GM21717 (cell line): Measurements from ENCODE around the gene TK2.
"Not testable (repeated sequence)": the region's sequence is repeated elsewhere in the genome, so short reads cannot be mapped to it uniquely, and the experiment has no call there.

Experiments used
- ATAC-seq: cut with Tn5 transposase; IDR thresholded peaks from one replicate; pipeline ENCODE4 v1.9.1; 2021; ENCODE audit warnings: mild to moderate bottlenecking, moderate library complexity; ENCODE audit not compliant: unreplicated experiment

TK2 gene

DNA sequence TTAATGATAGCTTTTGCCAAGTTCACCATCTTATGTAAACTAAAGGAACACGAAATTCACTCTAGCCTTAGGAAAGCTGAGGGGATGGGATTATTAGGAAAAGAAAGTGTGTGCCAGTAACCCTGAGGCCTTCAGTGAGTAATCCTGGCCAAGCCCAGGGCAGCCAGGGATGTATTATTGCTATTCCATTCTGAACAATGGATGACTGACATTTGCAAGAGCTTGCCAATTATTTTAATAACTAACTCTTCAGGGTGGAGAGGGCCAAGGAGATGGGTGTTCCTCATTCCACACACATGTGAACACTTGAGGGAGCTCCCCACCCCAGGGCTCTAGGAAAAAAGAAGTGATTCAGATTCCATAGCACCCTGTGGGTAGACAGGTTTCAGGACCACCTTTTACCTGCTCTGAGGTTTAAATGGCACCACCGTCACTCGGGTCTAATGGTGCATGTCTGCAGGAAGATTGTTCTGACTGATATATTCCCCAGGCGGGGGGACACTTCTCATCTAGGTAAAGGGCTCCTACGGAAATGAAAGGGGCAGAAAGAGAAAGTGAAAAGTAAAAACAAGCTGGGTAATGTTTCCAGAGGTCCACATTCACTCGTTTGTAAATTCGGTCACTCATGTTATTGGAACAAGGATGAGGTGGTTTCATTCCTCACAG is 41.5 kb downstream of the TK2 start:
- ATAC-seq, result peak; percentile 53

DNA sequence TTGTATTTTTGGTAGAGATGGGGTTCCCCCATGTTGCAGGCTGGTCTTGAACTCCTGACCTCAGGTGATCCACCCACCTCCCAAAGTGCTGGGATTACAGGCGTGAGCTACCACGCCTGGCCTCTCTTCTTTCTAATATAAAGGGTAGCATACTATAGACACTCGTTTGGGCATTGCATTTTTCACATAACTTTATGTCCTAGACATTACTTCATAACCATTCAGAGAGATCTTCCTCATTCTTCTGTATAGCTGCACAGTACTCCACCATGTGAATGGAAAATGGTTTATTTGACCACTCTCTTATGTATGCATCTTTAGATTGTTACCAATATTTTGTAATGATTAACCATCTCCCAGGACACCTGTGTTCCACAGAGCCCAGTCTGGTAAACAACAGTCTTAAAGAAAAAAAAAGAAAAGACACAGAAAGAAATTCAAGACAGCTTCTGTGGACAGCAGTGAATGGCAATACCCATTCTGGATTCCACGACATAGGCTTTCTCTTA is 42.1 kb downstream of the TK2 start:
- no peak for ATAC-seq

DNA sequence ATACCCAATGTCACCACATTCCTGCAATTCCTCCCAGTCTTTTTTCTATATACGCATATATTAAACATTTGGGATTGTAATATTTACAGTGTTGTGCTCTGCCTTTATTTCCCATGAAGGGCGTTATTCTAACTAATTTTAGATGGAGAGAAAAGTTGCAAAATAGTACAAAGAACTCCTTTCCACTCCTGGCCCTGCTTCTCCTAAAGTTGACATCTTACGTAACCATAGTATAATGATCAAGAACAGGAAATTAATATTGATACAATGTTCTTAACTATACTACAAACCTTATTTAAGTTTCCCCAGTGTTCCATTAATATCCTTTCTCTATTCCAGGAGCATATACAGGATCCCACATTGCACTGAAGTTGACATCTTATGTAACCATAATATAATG is 46.3 kb downstream of the TK2 start:
- ATAC-seq, result no peak

DNA sequence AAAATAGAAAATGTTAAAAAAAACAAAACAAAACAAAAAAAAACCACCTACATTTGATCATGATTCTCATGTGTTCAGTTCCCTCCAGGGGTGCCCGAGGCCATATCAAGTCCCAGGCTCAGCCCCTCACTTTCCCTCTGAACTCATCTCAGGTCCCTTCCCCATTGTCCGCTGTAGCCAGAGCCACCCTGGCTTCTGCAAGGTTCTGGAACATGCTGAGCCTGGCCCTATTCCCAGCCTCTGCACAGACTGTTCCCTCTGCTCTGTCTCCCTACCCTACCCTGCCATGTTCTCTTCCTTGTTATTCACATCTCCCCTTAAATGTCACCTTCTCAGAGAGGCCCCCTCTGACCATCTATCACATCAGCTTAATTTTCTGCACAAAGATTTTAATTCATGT is 46.9 kb downstream of the TK2 start:
- ATAC-seq, result no peak

DNA sequence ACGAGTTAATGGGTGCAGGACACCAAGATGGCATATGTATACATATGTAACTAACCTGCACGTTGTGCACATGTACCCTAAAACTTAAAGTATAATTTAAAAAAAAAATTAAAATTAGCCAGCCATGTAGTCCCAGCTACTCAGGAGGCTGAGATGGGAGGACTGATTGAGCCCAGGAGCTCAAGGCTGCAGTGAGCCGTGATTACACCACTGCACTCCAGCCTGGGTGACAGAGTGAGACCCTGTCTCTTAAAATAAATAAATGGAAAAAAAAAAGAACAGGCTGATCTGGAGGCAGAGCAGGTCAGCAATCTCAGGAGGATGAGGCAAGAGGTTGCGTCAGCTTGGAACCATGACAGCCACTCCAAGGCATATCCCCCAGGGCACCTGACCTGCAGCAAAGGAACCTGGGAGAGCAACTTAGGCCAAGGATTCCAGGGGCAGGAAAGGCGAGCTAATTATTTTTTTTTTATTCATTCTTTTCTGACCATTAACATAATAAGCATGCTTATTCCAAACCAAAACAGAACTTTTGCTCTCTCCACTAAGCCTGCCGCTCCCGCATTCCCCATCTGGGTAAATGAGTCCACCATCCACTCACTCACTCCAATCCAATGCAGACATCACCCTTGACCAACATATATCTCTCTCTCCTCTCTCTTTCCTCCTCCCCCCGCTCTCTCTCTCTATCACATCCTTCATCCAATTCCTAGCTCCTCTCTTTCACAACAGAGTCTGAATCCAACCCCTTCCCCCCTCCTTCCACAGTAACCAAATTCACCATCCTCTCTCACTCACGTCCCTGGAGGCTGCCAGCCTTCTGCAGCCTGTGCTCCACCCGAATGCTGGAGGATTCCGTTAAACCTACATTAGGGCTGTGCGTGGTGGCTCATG is 47.7 kb downstream of the TK2 start:
- ATAC-seq, result no peak

DNA sequence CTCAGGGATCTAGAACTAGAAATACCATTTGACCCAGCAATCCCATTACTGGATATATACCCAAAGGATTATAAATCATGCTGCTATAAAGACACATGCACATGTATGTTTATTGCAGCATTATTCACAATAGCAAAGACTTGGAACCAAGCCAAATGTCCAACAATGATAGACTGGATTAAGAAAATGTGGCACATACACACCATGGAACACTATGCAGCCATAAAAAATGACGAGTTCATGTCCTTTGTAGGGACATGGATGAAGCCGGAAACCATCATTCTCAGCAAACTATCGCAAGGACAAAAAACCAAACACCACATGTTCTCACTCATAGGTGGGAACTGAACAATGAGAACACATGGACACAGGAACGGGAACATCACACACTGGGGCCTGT is 48.4 kb downstream of the TK2 start:
- not testable (repeated sequence) for ATAC-seq

DNA sequence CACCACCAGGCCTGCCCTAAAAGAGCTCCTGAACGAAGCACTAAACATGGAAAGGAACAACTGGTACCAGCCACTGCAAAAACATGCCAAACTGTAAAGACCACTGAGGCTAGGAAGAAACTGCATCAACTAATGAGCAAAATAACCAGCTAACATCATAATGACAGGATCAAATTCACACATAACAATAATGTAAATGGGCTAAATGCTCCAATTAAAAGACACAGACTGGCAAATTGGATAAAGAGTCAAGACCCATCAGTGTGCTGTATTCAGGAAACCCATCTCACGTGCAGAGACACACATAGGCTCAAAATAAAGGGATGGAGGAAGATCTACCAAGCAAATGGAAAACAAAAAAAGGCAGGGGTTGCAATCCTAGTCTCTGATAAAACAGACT is 52.0 kb downstream of the TK2 start:
- ATAC-seq, result not testable (repeated sequence)

DNA sequence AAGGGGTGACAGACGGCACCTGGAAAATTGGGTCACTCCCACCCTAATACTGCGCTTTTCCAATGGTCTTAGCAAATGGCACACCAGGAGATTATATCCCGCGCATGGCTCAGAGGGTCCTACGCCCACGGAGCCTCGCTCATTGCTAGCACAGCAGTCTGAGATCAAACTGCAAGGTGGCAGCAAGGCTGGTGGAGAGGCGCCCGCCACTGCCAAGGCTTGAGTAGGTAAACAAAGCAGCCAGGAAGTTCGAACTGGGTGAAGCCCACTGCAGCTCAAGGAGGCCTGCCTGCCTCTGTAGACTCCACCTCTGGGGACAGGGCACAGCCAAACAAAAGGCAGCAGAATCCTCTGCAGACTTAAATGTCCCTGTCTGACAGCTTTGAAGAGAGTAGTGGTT is 53.7 kb downstream of the TK2 start:
- ATAC-seq, result not testable (repeated sequence)

DNA sequence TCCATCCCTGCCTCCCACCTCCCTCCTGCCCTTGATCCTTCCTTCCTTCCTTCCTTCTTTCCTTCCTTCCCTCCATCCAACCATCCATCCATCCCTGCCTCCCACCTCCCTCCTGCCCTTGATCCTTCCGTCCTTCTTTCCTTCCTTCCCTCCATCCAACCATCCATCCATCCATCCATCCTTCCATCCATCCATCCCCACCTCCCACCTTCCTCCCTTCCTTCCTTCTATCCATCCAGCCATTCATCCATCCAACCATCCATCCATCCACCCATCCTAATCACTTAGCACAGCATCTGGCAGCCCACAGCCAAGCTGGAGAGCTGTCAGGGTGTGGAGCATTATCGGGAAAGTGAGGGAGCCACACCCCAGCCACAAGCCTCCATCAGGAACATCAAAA is 54.5 kb downstream of the TK2 start:
- no peak for ATAC-seq

DNA sequence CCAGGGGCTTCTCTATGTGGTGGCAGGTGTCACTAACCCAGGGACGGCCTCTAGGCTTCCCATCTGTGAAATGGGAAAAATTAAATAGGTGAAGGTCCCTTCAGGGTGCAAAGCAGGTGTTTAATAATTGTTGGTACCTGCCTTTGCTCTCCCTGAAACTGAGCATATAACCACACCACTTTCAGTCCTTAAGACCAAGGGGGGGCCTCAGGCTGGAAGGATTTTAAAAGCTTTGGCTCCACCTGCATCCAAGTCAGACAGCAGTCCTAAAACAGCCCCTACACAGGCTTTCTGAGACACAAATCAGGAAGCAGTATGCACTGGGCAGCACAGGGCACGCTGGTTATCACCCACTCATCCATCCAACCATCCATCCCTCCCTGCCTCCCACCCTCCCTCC is 55.0 kb downstream of the TK2 start:
- no peak for ATAC-seq

DNA sequence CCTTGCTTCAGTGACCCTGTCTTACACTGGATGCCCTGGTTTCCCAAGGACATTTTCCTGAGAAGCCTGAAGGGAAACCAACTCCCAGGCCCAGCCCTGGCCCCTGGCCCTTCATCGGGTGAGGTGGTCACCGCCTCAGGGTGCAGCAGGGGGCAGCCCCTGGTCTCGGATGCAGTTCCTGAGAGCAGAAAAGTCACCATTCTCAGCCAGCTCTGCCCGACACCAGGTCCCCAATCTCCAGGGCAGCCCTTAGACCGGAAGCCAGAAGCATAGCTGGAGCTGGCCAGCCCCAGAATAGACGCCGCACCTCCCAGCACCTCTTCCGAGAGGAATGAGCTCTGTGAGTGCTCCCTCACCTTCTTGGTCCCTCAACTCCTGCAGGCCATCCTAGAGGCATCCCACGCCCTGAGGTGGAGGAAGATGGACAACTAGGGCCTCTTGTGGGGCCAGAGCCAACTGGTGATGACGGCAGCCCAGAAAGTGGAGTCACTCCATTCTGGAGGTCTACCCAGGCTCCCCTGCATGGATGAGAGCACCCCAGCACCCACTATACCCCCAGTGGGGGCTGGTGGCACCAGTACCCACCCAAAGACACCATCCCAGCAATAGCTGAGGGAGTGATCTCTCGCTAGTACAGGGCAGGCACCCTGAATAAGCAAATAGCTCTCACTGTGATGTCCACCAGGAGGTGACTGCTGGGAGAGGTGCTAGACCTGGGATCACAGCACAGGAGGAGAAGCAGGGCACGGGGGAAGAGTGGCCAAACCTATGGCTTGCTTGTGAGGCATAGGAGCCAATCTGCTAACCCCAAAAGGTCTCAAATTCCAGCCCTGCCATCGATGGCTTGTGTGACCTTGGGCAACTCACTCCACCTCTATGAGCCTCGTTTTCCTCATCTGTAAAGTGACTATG is 56.2 kb downstream of the TK2 start:
- ATAC-seq, result no peak

DNA sequence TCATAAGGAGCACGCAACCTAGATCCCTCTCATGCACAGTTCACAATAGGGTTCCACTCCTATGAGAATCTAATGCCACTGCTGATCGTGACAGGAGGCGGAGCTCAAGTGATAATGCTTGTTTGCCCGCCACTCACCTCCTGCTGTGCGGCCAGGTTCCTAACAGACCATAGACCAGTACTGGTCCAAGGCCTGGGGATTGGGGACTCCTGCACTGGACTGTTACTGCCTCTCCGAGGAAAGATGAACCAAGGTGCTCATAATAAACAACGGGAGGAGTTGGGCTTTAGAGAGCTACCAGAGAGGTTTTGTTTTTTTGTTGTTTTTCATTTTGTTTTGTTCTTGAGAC is 58.2 kb downstream of the TK2 start:
- ATAC-seq, result no peak

DNA sequence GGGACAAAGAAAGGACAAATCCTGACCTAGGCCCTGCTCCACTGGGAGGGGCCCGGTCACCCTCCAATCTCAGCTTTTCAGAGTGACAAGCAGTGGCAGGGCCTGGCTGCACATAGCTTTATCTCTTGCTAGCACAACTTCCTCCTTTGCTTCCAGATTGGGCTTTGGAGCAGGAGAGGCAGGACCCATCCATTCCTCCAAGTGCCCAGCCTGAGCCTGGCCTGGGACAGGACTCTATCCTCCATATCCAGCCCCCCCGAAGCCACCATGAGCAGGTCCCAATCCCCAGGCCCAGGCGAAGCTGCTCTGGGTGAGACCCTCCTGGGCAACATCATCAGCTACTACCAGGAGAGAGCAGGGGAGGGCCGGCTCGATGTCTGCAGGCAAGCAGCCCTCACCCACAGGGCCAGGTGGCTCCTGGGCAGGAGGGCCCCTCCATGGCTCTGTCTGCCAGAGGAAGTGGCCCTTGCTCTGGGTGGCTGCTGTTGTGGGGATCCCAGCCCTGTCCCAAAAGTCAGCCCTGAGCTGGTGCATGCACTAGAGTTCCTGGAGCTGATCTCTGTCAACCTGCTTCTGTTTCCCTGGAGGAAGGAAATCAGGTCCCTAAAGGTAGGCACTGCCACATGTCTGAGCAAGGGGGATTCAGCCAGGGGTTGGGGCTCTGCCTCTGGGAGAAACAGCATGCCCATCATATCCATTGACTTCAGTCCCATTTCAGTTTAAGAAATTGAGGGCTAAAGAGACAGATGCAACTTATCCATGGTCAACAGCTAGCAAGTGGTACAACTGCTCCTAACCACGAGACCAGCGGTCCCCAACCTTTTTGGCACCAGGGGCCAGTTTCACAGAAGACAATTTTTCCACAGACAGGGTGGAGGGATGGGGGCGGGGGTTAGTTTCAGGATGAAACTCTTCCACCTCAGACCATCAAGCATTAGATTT is 58.9 kb downstream of the TK2 start:
- ATAC-seq, result no peak

DNA sequence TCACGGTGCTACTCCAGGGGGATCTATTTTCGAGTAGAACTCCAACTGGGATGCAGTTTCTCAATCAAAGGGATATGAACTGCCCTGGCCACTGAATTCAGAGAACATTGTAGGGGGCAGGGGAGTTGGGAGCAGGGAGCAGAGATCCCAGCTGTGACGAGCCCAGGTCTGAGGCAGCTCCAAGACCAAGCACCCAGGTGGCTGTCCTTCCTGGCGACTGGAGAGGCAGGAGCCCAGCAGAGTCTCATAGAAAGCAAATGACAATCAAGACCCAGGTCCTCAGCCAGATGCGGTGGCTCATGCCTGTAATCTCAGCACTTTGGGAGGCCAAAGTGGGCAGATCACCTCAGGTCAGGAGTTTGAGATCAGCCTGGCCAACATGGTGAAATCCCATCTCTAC is 60.1 kb downstream of the TK2 start:
- ATAC-seq, result no peak

DNA sequence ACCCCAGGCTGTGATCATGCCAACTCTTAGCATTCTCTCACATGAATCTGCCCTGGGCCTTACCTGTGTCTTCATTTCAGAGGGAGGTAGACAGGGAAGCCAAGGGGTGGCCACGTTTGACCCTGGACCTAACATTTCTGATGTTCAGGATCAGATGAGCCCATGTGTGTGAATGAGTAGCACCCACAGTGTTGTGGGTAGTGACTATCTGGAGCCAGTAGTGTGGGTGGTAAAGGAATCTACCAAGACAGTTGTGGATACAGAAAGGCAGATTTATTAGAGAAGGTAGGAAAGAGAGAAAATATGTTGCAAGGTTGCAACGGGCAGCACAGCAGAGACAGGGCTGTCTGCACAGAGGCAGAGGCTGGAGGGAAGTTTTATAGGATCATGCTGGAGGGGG is 60.5 kb downstream of the TK2 start:
- ATAC-seq, result no peak

DNA sequence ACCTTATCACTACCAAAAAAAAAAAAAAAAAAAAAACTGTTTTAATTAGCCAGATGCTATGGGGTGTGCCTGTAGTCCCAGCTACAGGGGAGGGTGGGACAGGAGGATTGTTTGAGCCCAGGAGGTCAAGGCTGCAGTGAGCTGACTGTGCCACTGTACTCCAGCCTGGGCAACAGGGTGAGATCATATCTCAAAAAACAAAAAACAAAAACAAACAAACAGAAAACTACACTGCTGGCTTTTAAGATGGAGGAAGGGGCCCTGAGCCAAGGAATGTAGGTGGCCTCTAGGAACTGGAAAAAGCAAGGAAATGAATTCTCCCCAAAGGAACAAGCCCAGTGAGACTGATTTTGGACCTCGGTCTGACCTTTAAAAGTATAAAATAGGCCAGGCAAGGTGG is 61.4 kb downstream of the TK2 start:
- no peak for ATAC-seq

DNA sequence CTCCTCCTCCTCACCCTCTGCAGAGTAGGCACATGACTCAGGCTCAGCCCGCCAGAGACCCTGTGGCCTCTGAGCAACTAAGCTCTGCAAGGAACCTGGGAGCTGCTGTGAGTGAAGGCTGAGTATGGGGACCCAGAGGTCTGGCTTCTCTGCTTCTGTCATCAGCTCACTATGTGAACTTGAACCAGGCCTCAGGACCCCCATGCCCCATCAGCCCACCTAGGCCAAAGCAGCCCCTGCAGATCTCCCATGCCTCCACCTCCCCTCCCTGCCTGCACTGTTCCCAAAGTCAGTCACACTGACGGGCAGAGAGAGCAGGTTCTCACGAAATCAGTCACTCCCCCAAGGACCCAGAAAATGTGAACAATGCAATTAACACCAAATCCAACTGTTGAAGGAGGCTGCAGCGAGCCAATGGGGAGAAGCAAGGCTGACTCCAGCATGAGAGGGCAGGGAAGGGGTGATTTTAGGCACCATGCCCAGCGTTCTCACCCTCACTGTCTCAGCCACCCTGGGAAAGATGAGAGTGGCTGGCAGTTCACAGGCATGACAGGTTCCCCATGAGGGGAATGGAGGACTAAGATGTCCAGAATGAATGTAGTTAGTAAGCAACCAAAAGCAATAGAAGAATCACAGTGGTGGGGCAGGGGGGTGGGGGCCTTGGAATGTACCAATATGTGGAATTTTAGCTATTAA is 62.2 kb downstream of the TK2 start:
- no peak for ATAC-seq

DNA sequence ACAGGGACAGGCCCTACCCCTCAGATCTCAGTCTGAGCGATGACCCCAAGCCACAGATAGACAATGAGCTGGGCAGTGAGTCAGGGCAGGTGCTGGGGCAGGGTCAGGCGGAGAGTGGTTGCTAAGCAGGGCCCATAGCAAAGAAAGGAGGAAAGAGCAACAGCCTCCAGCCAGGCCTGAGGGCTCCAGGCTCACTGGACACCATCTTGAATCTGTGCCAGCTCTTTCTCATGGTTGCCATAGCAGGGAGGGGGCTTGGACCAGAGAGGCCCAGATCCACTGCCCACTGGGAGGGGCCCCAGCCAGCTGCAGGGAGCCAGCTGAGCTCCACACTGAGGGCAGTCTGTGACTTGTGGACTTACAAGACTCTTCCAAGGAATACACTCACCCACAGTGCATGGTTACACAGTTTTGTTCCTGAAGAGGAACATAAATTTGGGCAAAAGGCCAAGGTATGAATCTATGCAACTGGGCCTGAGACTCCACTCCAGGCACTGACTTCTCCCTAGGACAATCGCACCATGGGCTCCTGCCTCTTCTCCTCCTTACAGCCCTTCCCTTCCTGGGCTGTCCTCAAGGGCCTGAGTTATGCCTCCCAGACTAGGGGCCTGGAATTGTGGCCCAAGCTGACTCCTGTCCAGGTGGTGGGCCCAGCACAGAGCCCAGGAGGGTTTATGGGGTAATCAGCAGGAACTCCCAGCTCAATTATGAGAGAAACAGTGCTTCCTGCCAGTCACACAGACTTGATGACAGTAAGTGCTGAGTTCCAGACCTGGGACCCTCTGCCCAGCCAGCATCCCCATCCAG is 62.9 kb downstream of the TK2 start:
- ATAC-seq, result no peak
